Retina (tissue), 1 donor: Measurements from ENCODE around the gene GALK1.
A peak's percentile ranks its signal among the peaks of the same experiment; 100 is the strongest.

Source experiments
- DNase-seq: peaks from one replicate; pipeline ENCODE4 v3.0.0-alpha.2; 2016

The GALK1 gene

DNA sequence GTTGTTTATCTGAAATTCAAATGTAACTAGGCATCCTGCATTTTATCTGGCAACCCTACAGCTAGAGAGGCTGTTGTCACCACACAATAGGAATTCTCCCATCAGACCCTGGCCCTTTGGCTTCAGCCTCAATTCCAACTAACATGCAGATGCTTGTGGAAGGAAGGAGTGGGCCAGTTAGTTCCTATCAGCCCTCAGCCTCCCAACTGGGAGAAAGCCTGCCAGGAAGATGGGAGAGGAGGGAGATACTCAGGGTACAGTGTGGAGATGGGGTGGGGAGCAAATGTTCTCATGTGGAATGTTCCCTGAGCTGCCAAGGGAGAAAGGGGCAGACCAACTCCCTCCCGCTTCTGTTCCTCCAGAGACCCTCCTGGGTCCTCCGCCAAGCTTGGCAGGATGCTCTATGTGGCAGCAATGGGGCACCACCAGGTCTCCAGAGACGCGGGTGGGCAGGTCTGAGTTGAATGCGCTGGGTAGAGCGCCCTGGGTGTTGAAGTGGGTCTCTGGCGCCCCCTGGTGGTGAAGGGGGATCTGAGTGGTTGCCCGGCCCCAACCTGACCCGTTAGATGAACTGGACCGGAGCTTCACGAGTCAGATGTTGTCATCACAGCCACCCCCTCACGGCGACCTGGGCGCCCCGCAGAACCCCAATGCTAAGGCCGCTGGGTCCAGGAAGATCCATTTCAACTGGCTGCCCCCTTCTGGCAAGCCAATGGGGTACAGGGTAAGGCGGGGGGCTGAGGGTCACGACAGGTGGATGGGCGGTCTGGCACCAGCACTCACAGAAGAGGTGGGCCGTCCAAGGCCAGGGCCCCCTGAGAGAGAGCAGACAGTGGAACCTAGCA, 15.2 kb downstream of the GALK1 start:
- peak; percentile 89 for DNase-seq

DNA sequence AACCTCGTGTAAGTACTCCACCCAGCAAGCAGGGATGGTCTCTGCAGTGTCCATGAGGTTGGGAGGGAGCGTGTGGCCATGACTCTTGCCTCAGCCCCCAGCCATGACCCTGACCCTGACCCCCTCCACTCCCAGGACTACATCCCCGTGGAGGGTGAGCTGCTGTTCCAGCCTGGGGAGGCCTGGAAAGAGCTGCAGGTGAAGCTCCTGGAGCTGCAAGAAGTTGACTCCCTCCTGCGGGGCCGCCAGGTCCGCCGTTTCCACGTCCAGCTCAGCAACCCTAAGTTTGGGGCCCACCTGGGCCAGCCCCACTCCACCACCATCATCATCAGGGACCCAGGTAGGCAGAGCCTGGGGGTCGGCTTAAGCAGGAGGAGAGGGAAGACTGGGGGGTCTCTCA, 16.3 kb downstream of the GALK1 start:
- no peak for DNase-seq

DNA sequence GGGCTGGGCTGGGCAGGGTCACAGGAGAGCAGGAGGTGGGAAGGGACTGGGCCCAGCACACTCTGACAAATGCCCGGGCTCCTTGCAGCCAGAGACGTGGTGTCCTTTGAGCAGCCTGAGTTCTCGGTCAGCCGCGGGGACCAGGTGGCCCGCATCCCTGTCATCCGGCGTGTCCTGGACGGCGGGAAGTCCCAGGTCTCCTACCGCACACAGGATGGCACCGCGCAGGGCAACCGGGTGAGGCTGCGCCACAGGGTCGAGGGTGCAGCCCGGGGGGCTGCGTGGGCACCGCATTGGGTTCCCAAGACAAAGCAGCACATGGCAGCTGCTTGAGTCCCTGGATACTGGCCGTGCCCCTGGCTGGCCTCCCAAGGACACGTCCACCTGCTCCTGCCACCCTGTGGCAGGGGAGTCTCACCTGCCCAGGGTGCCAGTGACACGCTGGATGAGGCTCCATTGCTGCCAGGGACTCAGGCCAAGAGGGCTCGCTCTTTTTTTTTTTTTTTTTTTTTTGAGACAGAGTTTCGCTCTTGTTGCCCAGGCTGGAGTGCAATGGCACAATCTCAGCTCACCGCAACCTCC, 21.3 kb downstream of the GALK1 start:
- DNase-seq: no peak

DNA sequence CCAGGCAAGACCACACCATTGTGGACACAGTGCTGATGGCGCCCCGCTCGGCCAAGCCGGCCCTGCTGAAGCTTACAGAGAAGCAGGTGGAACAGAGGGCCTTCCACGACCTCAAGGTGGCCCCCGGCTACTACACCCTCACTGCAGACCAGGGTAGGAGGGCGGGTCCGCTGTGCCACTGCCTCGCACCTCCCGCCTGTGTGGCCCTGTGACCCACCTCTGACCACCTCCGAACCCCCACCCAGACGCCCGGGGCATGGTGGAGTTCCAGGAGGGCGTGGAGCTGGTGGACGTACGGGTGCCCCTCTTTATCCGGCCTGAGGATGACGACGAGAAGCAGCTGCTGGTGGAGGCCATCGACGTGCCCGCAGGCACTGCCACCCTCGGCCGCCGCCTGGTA, 22.7 kb downstream of the GALK1 start:
- DNase-seq: no peak

DNA sequence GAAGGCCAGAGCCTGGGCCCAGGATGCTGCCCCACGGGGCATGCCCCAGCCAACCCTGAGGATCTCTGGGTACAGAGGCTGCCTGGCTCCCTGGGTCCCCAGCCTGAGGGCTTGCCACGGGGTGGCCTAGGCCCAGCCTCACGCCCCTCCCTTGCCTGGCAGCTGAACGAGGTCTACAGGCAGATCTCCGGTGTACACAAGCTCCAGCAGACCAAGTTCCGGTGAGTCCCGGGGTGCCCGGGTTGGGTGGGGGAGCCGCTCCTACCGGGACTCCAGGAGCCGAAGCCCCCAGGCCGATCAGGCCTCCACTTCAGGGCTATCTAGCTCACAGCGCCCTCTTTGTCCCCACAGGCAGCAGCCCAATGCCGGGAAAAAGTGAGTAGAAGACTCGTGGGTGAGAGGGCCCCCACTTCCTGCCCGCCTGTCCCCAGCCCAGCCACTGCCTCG, 24.3 kb downstream of the GALK1 start:
- DNase-seq: no peak

DNA sequence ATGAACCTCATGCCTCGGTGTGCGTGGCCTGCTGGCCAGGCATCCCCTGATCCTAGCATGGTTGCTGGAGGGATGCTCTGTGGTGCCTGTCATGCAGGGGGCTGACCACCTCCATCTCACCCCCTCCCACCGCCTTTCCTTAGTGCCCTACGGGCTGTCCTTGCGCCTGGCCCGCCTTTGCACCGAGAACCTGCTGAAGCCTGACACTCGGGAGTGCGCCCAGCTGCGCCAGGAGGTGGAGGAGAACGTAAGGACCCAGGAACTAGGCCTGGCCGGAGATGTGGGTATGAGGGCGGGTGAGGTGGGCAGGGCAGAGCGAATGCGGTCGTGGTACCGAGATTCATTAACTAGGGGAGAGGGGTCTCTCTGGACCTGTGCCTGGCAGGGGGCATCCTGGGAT, 24.8 kb downstream of the GALK1 start:
- no peak for DNase-seq

DNA sequence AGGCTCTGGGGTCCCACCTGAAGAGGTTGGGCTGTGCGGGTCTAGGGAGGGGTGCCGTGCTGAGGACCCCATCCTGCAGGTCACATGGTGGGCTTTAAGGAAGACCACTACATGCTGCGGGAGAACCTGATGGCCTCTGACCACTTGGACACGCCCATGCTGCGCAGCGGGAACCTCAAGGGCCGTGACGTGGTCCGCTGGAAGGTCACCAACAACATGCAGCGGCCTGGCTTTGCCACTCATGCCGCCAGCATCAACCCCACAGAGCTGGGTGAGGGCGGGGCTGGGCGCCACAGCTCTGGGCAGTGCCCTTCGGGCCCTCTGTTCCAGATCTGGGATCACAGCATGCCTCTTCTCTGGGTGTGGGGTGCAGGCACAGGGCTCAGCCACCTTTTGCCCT, 25.2 kb downstream of the GALK1 start:
- DNase-seq: no peak

DNA sequence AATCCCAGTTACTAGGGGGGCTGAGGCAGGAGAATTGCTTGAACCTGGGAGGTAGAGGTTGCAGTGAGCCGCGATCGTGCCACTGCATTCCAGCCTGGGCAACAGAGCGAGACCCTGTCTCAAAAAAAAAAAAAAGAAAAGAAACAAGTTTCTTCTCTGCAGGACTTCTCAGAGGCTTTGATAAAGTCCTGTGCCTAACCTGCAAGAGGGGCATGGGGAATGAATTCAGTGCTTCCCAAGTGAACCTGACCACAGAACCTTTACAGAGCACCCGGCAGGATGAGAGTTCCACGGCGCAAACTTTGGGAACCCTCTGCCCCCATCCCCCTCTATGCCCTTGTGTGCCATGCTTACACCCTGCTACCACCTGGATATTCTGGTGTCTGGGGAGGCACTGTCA, 25.8 kb downstream of the GALK1 start:
- DNase-seq: no peak

DNA sequence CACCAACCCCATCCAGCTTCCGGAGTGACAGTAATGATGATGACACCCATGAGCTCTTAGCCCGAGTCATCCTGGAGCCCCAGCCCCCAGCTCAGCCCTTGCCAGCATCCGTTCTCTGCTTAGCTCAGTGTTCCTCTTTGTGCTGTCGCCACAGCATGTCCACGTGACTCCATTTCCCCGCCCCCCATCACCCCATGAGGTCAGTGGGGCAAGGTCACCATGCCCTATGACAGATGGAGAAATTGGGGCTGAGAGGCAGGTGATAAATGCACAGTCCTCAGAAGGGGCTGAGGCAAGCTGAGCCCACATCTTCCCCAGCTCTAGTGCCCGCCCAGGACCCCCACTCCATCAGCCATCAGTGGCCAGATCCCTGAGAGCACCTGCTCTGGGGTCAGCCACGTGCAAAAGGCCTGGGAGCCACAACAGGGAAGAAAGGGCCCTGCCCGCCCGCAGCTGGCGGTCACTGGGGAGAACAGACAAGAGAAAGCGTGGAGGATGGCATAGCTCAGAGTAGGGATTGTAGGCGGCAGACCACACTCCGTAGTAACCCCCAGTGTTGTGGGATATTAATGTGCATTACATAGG, 26.7 kb downstream of the GALK1 start:
- DNase-seq: no peak

DNA sequence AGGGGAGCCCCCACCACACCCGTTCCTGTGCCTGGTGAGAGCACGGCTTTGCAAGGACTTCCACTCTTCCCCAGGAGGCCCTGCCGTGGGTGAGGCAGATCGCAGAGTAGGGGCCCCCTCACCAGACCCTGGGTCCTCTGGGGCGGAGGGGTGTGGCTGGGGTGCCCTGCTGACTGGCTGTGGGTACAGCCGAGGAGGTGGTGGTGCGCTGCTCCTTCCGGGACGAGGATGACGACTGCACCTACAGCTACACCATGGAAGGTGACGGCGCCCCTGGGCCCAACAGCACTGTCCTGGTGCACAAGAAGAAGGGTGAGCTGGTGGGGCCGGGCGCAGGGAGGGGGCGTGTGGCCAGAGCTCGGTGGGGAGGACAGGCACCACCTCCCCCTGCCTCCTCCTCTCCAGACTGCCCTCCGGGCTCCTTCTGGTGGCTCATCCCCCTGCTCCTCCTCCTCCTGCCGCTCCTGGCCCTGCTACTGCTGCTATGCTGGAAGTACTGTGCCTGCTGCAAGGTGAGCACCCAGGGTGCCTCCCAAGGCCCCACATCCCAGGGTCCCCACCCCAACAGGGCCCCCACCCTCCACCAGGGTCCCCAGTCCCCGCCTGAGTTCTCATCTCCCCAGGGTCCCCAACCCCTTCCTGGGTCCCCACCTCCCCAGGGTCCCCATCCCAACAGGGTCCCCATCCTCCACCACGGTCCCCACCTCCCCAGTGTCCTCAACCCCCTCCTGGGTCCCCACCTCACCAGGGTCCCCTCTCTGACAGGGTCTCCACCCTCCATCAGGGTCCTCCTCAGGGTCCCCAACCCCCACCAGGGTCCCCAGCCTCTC, 27.6 kb downstream of the GALK1 start:
- no peak for DNase-seq

DNA sequence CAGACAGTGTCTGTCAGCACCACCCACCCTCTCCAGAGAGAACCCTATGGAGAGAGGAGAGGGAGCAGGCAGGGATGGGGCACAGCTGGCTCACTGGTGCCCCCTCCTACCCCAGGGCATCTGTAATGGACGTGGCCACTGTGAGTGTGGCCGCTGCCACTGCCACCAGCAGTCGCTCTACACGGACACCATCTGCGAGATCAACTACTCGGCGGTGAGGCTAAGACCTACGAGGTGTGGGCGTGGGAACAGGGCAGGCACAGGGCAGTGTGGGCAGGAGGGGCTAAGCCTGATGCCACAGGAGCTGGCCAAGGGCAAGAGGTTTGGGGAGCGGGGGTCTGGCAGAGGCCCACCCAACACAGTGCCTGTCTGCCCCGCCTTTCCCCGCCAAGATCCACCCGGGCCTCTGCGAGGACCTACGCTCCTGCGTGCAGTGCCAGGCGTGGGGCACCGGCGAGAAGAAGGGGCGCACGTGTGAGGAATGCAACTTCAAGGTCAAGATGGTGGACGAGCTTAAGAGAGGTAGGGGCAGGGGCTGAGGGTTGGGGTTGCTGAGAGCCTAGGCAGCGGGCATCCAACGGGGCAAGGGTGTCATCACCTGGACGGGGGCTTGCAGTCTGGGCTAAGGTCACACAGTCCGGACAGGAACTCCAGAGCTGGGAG, 28.7 kb downstream of the GALK1 start:
- DNase-seq: no peak

DNA sequence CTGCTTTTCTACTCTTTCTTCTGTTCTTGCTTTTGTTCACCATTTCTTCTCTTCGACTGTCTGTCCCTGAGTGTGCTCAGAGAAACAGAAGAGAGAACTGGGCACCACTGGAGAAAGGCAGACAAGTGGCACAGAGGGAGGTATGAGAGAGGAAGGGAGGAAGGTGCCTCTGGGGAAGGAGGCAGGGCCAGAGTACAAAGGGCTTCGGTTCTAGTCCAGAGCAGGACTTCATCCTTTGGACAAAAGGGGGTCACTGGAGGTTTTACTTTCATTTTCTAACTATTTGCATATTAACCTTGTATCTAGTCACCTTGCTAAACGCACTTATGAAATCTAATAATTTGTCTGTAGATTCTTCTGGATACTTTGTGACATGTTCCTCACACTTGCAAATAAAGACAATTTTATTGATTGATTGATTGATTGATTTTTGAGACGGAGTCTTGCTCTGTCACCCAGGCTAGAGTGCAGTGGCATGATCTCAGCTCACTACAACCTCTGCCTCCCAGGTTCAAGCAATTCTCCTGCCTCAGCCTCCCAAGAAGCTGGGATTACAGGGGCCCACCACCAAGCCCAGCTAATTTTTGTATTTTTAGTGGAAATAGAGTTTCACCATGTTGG, 30.2 kb downstream of the GALK1 start:
- DNase-seq: no peak

DNA sequence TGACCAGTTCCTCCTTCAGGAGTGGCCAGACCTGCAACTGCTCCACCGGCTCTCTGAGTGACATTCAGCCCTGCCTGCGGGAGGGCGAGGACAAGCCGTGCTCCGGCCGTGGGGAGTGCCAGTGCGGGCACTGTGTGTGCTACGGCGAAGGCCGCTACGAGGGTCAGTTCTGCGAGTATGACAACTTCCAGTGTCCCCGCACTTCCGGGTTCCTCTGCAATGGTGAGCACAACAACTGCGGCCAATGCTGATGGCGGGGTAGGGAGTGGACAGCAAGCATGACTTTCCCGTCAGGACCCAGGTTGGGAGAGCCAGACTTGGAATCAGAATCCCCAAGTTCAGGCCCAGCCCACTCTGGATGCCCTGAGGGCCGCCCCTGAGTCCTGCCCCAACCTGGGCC, 31.5 kb downstream of the GALK1 start:
- DNase-seq: no peak

DNA sequence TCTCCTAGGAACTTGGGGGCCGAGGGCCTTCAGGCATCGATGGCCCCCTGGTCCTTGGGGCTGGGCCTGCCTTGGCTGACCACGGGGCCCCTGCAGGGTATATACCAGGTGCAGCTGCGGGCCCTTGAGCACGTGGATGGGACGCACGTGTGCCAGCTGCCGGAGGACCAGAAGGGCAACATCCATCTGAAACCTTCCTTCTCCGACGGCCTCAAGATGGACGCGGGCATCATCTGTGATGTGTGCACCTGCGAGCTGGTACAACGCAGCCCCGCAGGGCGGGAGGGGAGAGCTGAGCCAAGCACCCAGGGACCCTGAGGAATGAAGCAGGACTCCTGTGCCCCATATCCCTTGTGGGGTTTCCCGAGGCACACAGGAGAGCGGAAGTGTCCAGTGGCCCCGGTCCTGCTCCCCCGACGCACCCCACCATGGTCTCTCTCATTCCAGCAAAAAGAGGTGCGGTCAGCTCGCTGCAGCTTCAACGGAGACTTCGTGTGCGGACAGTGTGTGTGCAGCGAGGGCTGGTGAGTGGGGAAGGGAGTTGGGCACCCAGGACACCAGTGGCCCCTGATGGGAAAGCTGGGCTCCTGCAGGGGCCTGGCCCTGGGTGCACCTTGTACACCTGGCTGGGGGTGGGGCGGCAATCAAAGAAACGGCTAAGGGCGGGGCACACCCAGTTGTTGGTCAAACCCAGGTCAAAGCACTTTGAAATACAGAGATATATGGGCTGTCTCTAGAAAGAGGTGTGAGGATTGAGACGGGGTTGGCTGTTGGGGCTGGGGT, 33.1 kb downstream of the GALK1 start:
- no peak for DNase-seq

DNA sequence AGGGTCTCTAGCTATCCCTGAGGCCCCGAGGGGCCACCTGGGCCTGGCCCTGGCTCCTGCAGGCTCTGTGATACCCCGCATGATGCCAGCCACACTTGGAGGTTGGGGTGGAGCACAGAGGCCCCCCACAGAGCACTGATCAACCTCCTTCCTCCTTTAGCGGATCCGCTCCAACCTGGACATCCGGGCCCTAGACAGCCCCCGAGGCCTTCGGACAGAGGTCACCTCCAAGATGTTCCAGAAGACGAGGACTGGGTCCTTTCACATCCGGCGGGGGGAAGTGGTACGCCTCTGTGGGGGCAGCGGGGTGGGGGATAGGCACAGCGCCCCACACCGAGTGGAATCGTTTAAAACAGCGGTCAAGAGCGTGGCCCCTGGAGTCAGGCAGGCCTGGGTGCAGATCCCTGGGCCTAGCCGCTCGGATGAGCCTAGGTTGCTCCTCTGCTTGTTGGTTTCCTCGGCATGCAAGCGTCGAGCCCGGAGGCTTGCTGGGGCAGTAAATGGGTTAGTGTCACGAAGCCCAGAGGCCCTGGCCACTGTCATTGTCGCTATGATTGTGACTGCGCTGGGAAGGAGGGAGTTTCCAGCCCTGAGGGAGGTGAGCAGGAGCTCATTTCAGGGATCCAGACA, 33.8 kb downstream of the GALK1 start:
- DNase-seq: no peak

DNA sequence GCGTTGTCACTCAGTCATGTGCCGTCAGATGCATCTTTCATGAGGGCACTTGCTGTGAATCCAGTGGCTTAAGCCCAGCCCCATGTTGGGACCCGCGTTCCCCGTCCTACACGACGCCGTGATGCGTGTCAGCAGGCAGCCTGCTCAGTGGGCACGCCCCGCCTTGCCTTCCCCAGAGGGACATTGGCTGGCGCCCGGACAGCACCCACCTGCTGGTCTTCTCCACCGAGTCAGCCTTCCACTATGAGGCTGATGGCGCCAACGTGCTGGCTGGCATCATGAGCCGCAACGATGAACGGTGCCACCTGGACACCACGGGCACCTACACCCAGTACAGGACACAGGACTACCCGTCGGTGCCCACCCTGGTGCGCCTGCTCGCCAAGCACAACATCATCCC, 34.9 kb downstream of the GALK1 start:
- no peak for DNase-seq

DNA sequence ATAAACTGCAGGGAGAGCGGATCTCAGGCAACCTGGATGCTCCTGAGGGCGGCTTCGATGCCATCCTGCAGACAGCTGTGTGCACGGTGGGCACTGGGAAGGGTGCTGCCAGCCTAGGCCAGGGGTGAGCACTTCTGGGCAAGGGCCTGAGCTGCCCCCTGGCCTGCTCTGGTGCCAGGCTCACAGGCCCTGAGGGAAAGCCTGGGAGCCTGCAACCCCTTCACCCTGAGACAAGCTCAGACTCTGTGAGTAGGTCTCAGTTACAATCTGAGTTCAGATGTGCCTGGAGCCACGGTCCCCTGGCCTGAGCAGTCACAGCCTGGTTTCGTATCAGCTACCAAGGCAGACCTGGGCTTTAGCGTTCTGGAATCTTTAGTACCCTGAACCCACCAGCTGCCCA, 35.6 kb downstream of the GALK1 start:
- DNase-seq: no peak

DNA sequence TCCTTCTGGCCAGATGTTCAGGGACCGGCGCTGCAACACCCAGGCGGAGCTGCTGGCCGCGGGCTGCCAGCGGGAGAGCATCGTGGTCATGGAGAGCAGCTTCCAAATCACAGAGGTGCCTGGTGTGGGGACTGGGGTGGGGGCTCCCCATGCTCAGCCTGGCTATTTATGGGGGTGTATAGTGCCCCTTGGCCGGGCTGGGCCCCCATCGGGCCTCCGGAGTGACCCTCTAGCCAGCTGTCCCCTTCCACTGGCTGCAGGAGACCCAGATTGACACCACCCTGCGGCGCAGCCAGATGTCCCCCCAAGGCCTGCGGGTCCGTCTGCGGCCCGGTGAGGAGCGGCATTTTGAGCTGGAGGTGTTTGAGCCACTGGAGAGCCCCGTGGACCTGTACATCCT, 37.6 kb downstream of the GALK1 start:
- DNase-seq: no peak

DNA sequence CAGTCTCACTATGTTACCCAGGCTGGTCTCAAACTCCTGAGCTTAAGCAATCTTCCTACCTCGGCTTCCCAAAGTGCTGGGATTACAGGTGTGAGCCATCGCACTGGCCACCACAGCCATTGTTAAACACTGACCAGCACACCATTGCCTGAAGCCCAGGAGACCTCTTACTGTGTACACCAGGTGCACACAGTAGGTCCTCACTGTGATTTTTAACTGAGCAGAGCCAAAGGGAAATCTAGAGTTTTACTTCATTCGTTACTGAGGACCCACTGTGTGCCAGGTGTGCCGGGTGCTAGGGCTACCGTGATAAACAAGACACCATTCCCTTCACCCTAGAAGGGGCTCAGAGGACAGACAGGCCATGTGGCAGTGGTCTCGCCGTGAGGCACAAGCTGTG, 39.5 kb downstream of the GALK1 start:
- DNase-seq: no peak

DNA sequence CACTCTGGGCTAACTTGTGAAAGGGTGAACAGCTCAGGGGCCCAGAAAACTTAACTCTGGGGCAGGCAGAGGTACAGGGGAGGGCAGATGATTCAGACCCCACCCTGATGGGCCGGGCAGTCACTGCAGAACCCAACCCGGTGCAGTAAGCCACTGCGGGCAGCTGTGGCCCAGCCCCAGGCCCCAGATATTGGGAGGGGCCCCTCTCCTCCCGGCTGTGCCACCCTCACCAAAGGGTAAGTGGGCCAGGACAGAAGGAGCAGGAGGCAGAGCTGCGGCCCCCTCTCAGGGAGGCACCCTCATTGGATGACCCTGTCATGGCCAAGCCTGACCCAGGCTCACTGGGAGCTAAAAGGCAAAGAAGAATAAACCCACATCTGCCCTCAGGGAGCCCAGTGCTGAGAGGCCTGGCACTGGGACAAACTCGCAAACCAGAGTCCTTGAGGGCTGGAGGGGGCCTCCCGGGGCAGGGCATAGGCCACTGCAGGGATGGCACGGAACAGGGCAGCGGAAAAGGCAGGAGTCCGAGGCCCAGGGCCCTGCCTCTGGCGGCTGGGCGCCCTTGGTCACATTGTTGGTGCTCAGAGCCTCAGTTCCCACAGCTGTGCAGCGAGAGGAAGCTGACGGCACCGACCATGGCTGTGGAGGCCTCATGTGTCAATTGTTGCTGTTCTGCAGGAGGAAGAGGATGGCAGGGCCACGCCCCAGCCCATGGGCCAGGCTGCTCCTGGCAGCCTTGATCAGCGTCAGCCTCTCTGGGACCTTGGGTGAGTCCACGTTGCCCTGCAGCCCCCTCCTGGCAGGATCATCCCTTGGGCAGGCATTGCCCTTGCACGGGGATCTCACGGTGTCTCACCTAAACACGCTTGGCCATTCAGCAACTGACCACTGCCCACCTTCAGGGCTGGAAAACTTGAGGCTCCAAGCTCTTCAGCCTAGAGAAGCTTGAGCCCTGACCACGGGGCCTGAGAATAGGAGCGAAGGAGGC, 40.7 kb downstream of the GALK1 start:
- DNase-seq: no peak
